SH-SY5Y (cell line): ENCODE data around the gene MRLN.

ENCODE experiments used
- GATA2 ChIP-seq: IDR thresholded peaks from 2 replicates; pipeline ENCODE4 v1.6.1; 2011; ENCODE audit warnings: mild to moderate bottlenecking, low read depth, low read length
- GATA3 ChIP-seq: IDR thresholded peaks from 2 replicates; pipeline ENCODE4 v1.6.1; 2011; ENCODE audit warnings: low read depth, mild to moderate bottlenecking, low read length, moderate library complexity

DNA sequence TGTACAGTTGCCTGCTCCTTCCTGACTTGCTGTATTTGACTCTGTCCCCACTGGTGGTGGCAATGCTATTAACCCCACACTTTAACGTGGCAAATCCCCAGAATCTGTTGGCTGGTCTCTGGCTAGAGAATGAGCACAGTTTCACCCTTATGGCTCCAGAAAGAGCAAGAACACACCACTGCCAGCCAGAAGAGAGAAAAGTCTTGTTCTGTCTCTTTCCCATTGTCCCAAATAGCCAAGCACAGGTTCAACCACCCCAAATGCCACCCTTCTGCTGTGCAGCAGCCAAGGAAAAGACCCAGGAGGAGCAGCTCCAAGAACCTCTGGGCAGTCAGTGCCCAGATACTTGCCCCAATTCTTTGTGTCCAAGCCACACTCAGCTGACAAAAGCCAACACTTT lies 54.9 kb downstream of the MRLN start:
- TF ChIP-seq GATA3, result no peak
- TF ChIP-seq GATA2, result no peak
